ENCODE measurements around the gene CDH13.

Gene CDH13

GRCh38 chr16:83005653-83006160, 378.9 kb downstream of the CDH13 start:
- DNase-seq, result no peak

- DNase-seq, result no peak
Measured at GRCh38 chr16:83010776-83011720, 384.3 kb downstream of the CDH13 start.

GRCh38 chr16:83011939-83012338, 385.2 kb downstream of the CDH13 start:
- no peak for DNase-seq

GRCh38 chr16:83013071-83013470, 386.3 kb downstream of the CDH13 start:
- DNase-seq, result no peak

DNA sequence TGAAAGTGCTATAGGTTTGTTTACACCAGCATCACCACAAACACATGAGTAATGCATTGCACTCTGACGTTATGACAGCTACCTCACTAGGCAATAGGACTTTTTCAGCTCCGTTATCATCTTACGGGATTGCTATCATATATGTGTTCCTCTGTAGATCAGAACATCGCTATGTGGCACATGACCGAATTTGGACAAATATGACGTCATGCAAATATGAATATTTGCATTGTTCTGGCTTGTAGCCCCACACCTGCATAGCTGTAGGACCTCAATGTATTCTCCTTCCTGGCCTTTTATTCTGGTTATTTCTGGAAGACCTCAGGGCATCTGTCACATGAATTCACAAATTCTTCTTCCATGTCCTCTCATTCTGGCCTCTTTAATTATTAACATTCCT, 393.2 kb downstream of the CDH13 start:
- DNase-seq, result no peak

- no peak for DNase-seq
Measured at GRCh38 chr16:83021045-83021444, 394.3 kb downstream of the CDH13 start.

- DNase-seq, result no peak
Measured at GRCh38 chr16:83021746-83022145, 395.0 kb downstream of the CDH13 start.

GRCh38 chr16:83023011-83023410, 396.2 kb downstream of the CDH13 start:
- no peak for DNase-seq

DNA sequence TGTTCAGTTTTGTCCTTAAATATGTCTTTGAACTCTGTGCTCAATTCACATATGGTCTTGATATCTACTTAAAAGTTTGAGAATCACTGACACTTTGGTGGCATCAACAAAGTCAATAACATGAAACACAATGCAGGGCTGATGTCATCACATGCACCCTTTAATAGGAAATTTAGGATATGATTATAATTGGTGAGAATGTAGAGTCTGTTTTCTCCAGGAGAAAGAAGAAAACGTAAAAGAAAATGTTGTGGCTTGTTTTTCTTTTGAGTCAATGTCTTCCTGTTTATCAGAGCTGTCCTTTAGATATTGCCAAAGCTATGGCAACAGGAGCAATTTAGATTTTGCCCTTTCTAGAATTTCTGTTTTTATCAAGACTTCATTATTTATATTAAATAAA, 396.9 kb downstream of the CDH13 start:
- DNase-seq, result no peak

GRCh38 chr16:83027973-83028372, 401.2 kb downstream of the CDH13 start:
- DNase-seq, result no peak

DNA sequence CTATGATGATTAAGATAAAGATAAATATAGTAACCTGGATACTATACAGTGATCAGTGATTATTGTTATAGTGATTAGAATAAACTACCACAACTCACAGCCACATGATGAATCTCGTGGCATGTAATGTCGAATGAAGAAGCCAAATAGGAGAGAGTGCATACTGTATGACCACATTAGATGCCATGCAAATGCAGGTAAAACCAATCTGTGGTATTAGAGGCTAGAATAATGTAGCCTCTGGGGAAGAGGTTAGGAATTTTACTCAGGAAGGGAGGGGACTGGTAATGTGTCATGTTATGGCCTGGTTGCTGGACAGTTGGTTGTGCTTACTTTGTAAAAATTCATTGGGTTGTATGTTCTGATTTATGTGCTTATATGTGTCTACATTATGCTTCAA, 402.7 kb downstream of the CDH13 start:
- DNase-seq, result no peak

- no peak for DNase-seq
Measured at GRCh38 chr16:83031524-83031923, 404.8 kb downstream of the CDH13 start.

DNA sequence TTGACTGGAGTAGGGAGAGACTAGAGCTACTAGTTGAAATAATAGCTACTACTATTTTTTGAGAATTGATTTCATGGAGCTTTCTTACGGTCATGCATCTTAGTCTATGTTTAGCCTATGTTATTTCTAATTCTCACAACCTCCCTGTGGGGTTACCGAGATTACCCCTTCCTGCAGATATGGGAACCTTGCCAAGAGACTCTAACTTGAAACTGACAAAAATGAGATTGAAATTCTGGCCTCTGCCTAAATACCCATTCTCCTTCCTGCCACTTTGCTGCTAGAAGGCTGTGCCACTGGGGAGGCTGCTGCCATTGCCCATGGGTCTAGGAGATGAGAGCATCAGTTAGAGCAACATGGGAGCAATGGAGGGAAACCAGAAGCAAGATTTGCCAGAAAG, 410.3 kb downstream of the CDH13 start:
- DNase-seq, result no peak

- DNase-seq, result no peak
Measured at GRCh38 chr16:83037884-83038283, 411.1 kb downstream of the CDH13 start.

GRCh38 chr16:83040174-83040573, 413.4 kb downstream of the CDH13 start:
- no peak for DNase-seq

GRCh38 chr16:83044589-83044988, 417.8 kb downstream of the CDH13 start:
- no peak for DNase-seq

GRCh38 chr16:83045790-83046189, 419.0 kb downstream of the CDH13 start:
- no peak for DNase-seq

- no peak for DNase-seq
Measured at GRCh38 chr16:83046664-83047063, 419.9 kb downstream of the CDH13 start.

DNA sequence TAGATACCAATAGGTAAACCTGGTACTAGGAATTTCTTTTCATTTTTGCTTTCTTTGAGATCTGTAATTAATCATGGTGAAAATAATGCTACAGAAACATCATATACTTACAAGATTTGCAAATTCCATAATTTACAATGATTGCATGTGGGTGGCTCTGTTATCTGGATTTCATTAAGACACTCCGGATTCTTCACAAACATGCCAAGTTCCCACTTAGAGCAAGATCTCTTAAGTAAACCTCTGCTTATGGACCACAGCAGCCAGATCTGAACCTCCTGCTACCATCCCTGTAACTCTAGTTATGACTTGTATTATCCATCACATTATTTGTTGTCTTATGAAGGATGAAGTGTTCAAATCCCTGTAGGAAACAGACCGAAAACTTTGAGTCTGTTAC, 424.7 kb downstream of the CDH13 start:
- DNase-seq, result no peak

GRCh38 chr16:83054283-83054682, 427.5 kb downstream of the CDH13 start:
- DNase-seq, result no peak

GRCh38 chr16:83058376-83058775, 431.6 kb downstream of the CDH13 start:
- DNase-seq, result no peak

- no peak for DNase-seq
Measured at GRCh38 chr16:83059237-83059636, 432.5 kb downstream of the CDH13 start.

- DNase-seq, result no peak
Measured at GRCh38 chr16:83066011-83066410, 439.2 kb downstream of the CDH13 start.

DNA sequence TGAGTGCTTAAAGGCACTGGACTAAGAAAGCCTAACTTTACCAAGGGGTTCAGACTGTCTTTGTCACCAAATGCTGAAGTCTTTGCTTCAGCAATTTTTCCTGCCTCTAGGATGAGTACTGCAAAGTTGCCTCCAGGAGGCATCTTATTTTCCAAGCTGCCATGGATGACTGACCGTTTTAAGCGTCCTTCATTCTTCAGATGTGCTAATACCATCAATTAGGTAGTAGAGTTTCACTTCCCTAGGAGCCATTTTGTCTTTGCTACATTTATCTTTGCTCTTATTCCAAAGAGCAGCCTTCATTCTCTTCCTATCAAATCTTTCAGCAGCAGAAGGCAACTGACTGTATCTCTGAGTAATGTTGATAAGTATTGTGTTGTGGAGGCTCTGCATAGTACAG, 440.1 kb downstream of the CDH13 start:
- no peak for DNase-seq

- DNase-seq, result no peak
Measured at GRCh38 chr16:83068686-83069085, 441.9 kb downstream of the CDH13 start.

Measured in activated gamma-delta T cell (primary cell).